Transverse colon (tissue), 3 donors: ENCODE measurements around the gene KRT7.

Experiments used
- EP300 ChIP-seq: sonication (generic); formaldehyde crosslinking; IDR thresholded peaks from one replicate; pipeline ENCODE4 v1.6.1; 2017; ENCODE audit warnings: antibody characterized with exemption, low read depth
- POLR2A ChIP-seq: fragments of 450-650 bp; IDR thresholded peaks from one replicate; pipeline ENCODE4 v1.6.1; 2016; ENCODE audit warnings: antibody characterized with exemption, mild to moderate bottlenecking, moderate library complexity
- TF ChIP-seq, protein P1 (sequence below), 5 experiments: fragments of 200-600 bp in 3 of 5; fragments of 450-650 bp in 2 of 5; sonication (generic) in 3 of 5; IDR thresholded peaks; 1 replicate in 2 of 5; 2 replicates in 3 of 5; pipeline ENCODE4 v1.5.1; 2016 to 2017; ENCODE audit warnings: antibody characterized with exemption in 5 of 5, inconsistent platforms in 3 of 5, mild to moderate bottlenecking in 2 of 5, moderate library complexity in 1 of 5

DNA sequence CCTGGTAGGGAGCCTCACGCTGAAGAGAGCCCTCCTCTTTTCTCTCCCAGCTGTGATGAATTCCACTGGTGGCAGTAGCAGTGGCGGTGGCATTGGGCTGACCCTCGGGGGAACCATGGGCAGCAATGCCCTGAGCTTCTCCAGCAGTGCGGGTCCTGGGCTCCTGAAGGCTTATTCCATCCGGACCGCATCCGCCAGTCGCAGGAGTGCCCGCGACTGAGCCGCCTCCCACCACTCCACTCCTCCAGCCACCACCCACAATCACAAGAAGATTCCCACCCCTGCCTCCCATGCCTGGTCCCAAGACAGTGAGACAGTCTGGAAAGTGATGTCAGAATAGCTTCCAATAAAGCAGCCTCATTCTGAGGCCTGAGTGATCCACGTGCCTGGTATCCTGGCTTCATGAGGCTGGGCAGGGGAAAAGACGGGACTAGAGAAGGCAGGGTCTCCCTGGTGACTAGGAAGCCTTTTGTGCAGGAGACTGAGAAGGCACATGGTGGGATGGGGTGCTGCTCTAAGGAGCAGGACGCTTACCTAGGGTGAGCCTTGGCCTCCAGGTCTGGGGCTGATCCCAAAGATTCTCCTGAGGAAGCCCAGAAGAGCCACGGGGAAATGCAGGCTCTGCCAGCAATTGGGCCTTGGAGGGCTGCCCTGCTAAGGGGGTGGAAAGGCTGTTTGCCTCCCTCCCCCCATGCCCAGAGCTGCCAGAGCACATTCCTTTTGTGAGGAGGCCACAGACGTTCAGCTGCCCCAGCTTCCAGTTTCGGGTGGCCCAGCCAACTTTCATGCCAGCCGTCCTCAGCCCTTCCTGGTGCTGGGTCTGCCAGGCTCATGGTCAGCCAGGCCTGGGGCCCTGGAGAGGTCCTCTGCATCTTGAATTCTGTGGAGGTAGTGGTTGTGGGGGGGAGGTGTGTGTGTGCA, 15.8 kb downstream of the KRT7 start:
- TF ChIP-seq, protein P1, sequence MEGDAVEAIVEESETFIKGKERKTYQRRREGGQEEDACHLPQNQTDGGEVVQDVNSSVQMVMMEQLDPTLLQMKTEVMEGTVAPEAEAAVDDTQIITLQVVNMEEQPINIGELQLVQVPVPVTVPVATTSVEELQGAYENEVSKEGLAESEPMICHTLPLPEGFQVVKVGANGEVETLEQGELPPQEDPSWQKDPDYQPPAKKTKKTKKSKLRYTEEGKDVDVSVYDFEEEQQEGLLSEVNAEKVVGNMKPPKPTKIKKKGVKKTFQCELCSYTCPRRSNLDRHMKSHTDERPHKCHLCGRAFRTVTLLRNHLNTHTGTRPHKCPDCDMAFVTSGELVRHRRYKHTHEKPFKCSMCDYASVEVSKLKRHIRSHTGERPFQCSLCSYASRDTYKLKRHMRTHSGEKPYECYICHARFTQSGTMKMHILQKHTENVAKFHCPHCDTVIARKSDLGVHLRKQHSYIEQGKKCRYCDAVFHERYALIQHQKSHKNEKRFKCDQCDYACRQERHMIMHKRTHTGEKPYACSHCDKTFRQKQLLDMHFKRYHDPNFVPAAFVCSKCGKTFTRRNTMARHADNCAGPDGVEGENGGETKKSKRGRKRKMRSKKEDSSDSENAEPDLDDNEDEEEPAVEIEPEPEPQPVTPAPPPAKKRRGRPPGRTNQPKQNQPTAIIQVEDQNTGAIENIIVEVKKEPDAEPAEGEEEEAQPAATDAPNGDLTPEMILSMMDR (IDR thresholded peaks at IDR 0.05), result no peak
- TF ChIP-seq POLR2A (no peak), EP300 (no peak)
